ENCODE measurements around the gene AKAP11. TPM values are rescaled to one million over a fixed set of nuclear protein-coding genes. Genes with fewer than 3 reads are reported as not detected.

Gene AKAP11
- total RNA-seq, 4 donors from 2014 or later = 15.8 to 19.6 (median 17.9) TPM

DNA sequence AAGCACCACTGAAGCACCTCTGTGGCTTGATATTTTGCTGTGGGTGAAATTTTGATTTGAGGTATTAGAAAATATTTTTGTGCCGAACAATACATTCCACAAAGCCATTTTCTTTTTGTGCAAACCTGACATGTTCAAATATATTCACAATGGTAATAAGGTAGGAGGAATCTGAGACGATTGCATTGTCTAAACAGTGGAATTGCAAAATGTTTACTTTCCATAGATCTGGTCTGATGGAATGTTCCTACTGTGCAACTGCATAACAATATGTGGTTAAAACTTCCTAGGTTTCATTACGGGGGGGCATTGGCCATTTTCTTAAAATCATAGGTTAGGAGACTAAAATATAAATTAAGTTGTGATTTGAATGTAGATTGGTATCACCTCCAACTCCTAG lies 42.7 kb upstream of the AKAP11 start:
- intact Hi-C loops (cut with DNase I; ENCODE audit: low total_unique reads) = no loop called here
- WGBS, 2 donors = 86 to 87% methylated on average over 3 of the region's 3 CpGs

DNA sequence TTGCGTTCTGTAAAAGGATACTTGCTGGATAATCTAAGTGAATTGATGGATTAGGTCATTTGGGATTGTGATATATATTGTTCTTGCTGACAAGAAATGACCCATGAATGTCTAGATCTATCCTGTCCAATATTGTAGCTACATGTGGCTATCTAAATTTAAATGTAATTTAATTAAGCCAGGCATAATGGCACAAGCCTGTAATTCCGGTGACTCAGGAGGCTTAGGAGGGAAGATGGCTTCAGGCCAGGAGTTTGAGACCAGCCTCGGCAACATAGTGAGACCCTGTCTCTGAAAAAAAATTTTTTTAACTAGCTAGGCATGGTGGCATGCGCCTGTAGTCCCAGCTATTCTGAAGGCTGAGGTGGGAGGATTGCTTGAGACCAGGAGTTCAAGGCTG lies 39.3 kb upstream of the AKAP11 start:
- whole genome bisulfite sequencing, 2 donors = 89 to 92% methylated on average over 4 of the region's 4 CpGs
- TF ChIP-seq POLR2A (IDR thresholded peaks at IDR 0.05) = no peak
- no peak for DNase-seq (ENCODE audit: low spot score in 2 of 2)
- no peak overlapping the region for H3K4me3 ChIP-seq (ENCODE audit: low read depth, poor library complexity, severe bottlenecking)
- intact Hi-C loops (cut with DNase I; ENCODE audit: low total_unique reads) = no loop called here

More for the DNA sequence above, 42.7 kb upstream of the AKAP11 start:
- DNase-seq (ENCODE audit: low spot score in 2 of 2) = no peak
- no peak overlapping the region for H3K4me3 ChIP-seq (ENCODE audit: low read depth, poor library complexity, severe bottlenecking)
- TF ChIP-seq POLR2A (IDR thresholded peaks at IDR 0.05) = no peak
- TF ChIP-seq, protein P1, sequence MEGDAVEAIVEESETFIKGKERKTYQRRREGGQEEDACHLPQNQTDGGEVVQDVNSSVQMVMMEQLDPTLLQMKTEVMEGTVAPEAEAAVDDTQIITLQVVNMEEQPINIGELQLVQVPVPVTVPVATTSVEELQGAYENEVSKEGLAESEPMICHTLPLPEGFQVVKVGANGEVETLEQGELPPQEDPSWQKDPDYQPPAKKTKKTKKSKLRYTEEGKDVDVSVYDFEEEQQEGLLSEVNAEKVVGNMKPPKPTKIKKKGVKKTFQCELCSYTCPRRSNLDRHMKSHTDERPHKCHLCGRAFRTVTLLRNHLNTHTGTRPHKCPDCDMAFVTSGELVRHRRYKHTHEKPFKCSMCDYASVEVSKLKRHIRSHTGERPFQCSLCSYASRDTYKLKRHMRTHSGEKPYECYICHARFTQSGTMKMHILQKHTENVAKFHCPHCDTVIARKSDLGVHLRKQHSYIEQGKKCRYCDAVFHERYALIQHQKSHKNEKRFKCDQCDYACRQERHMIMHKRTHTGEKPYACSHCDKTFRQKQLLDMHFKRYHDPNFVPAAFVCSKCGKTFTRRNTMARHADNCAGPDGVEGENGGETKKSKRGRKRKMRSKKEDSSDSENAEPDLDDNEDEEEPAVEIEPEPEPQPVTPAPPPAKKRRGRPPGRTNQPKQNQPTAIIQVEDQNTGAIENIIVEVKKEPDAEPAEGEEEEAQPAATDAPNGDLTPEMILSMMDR (IDR thresholded peaks at IDR 0.05) = no peak

DNA sequence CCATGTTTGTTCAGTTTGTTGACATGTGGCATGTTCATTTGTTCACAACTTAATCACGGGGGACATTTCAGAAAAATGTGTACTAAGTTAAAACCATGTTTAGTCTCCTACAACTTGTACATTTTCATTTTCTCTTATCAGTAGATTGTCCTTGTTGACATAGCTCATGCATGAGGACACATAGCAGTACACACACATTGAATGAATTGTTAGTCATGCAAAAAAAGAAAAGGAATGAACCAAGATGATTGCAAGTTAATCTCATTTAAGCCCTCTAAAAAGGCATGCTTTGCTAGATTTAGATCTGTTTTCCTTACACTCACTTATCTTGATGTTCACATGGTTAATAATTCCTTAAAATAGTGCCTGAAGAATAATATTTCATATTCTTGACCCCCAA lies 38.2 kb upstream of the AKAP11 start:
- TF ChIP-seq POLR2A (IDR thresholded peaks at IDR 0.05) = no peak
- TF ChIP-seq, protein P1 (IDR thresholded peaks at IDR 0.05) = no peak
- intact Hi-C loops (cut with DNase I; ENCODE audit: low total_unique reads) = no loop called here
- 88 to 89% methylated on average over 1 of the region's 1 CpG for WGBS, 2 donors
- no peak overlapping the region for H3K4me3 ChIP-seq (ENCODE audit: low read depth, poor library complexity, severe bottlenecking)
- DNase-seq (ENCODE audit: low spot score in 2 of 2) = no peak

- no peak overlapping the region for H3K4me3 ChIP-seq (ENCODE audit: low read depth, poor library complexity, severe bottlenecking)
- WGBS, 2 donors = 57 to 68% methylated on average over 1 of the region's 1 CpG
- intact Hi-C loops (cut with DNase I; ENCODE audit: low total_unique reads) = no loop called here
- no peak for DNase-seq (ENCODE audit: low spot score in 2 of 2)
- TF ChIP-seq POLR2A (IDR thresholded peaks at IDR 0.05) = no peak
- TF ChIP-seq, protein P1 (IDR thresholded peaks at IDR 0.05) = no peak
Measured at GRCh38 chr13:42239161-42239560, 32.8 kb upstream of the AKAP11 start.

GRCh38 chr13:42239644-42240043 lies 32.3 kb upstream of the AKAP11 start:
- DNase-seq (ENCODE audit: low spot score in 2 of 2) = no peak
- TF ChIP-seq, protein P1 (IDR thresholded peaks at IDR 0.05) = no peak
- no peak for TF ChIP-seq POLR2A (IDR thresholded peaks at IDR 0.05)
- no peak overlapping the region for H3K4me3 ChIP-seq (ENCODE audit: low read depth, poor library complexity, severe bottlenecking)
- intact Hi-C loops (cut with DNase I; ENCODE audit: low total_unique reads) = no loop called here

- TF ChIP-seq, protein P1 (IDR thresholded peaks at IDR 0.05) = no peak
- TF ChIP-seq POLR2A (IDR thresholded peaks at IDR 0.05) = no peak
- no peak for DNase-seq (ENCODE audit: low spot score in 2 of 2)
- WGBS, 2 donors = 93 to 96% methylated on average over 8 of the region's 8 CpGs
- intact Hi-C loops (cut with DNase I; ENCODE audit: low total_unique reads) = no loop called here
- no peak overlapping the region for H3K4me3 ChIP-seq (ENCODE audit: low read depth, poor library complexity, severe bottlenecking)
Measured at GRCh38 chr13:42246541-42246940, 25.4 kb upstream of the AKAP11 start.

All from lower leg skin (tissue), 4 donors.